CD4-positive, alpha-beta T cell (primary cell): ENCODE data around the gene DLK1. TPM values are rescaled to one million over a fixed set of nuclear protein-coding genes. Genes with fewer than 3 reads are reported as not detected.

Source experiments
- ATAC-seq: fragments of 200-7000 bp; cut with Tn5 transposase; one replicate; pipeline ENCODE4 v1.10.0; 2022; ENCODE audit warnings: mild to moderate bottlenecking; ENCODE audit not compliant: poor library complexity
- CTCF ChIA-PET: fragments of 350-600 bp; sonication (Branson Sonifier 250); formaldehyde crosslinking; loops from one replicate; lab custom pipeline; 2021; ENCODE audit warnings: antibody characterized with exemption, inconsistent platforms; lab: Charles Lee
- POLR2A ChIA-PET: fragments of 350-600 bp; sonication (Branson Sonifier 250); formaldehyde crosslinking; loops from one replicate; lab custom pipeline; 2021; ENCODE audit warnings: antibody characterized with exemption, inconsistent platforms; lab: Charles Lee
- DNase-seq, 14 experiments: peaks; one replicate each; pipeline ENCODE4 v3.0.0-alpha.2; 2013 to 2020; ENCODE audit warnings: mixed read lengths in 2 of 14
- H3K27ac ChIP-seq, 2 donors: one replicate each; pipeline versions ENCODE4 v1.5.1 to v1.7.0; 2013; ENCODE audit warnings: low read length in 2 of 2, low read depth in 1 of 2, mild to moderate bottlenecking in 1 of 2
- H3K27me3 ChIP-seq, 2 experiments: 1 replicate in 1 of 2; 2 replicates in 1 of 2; pipeline versions ENCODE4 v1.6.1 to v1.7.0; 2013; ENCODE audit warnings: low read length in 2 of 2, control low read depth in 1 of 2, mild to moderate bottlenecking in 1 of 2, moderate library complexity in 1 of 2; ENCODE audit not compliant: insufficient read depth in 2 of 2, control insufficient read depth in 1 of 2
- H3K36me3 ChIP-seq: one replicate; pipeline ENCODE4 v1.6.1; 2013; ENCODE audit warnings: low read length, control low read depth; ENCODE audit not compliant: insufficient read depth
- H3K4me1 ChIP-seq: one replicate; pipeline ENCODE4 v1.6.1; 2013; ENCODE audit warnings: low read length, control low read depth; ENCODE audit not compliant: insufficient read depth
- H3K4me3 ChIP-seq: one replicate; pipeline ENCODE4 v1.5.1; 2013; ENCODE audit warnings: mild to moderate bottlenecking, low read length, moderate library complexity
- H3K9me3 ChIP-seq, 2 experiments: 1 replicate in 1 of 2; 2 replicates in 1 of 2; pipeline versions ENCODE4 v1.6.1 to v1.7.0; 2013; ENCODE audit warnings: low read length in 2 of 2, mild to moderate bottlenecking in 2 of 2, control low read depth in 1 of 2, moderate library complexity in 1 of 2; ENCODE audit not compliant: control insufficient read depth in 1 of 2, insufficient read depth in 1 of 2
- H3K27ac Mint-ChIP-seq: one replicate; pipeline ENCODE4 v1.8.0; 2020; ENCODE audit warnings: mixed read lengths
- H3K27me3 Mint-ChIP-seq: one replicate; pipeline ENCODE4 v1.8.0; 2021; ENCODE audit warnings: mixed read lengths
- H3K36me3 Mint-ChIP-seq: one replicate; pipeline ENCODE4 v1.8.0; 2021; ENCODE audit warnings: low read depth, mixed read lengths
- H3K4me1 Mint-ChIP-seq: one replicate; pipeline ENCODE4 v1.8.0; 2021; ENCODE audit warnings: low read depth, mixed read lengths
- H3K4me3 Mint-ChIP-seq: one replicate; pipeline ENCODE4 v1.8.0; 2020; ENCODE audit warnings: mild to moderate bottlenecking, mixed read lengths
- H3K9me3 Mint-ChIP-seq: one replicate; pipeline ENCODE4 v1.8.0; 2020; ENCODE audit warnings: mixed read lengths
- CTCF ChIP-seq: fragments of 200-600 bp; IDR thresholded peaks from one replicate; pipeline ENCODE4 v1.8.0; 2022; ENCODE audit warnings: antibody characterized with exemption, mild to moderate bottlenecking
- intact Hi-C, 2 experiments: fragments of 100-400 bp; cut with DNase I in 1 of 2; cut with micrococcal nuclease in 1 of 2; formaldehyde crosslinking; loops; one replicate each; pipeline versions ENCODE4 v1.15.1 to v1.9.0; 2023 to 2025; cut with DNase I, micrococcal nuclease
- total RNA-seq, 174 experiments: library from RNA in 2 of 174; stranded (reverse) in 2 of 174; gene quantifications; one replicate each; pipeline ENCODE4 v1.2.3 and lab custom pipeline; 2021 to 2026

DLK1 gene
- total RNA-seq, 2 experiments from 2014 or later, result not detected

GRCh38 chr14:100777366-100777817 is 50.7 kb downstream of the DLK1 start:
- TF ChIP-seq CTCF, result no peak
- Histone ChIP-seq H3K4me3 (no peak overlapping the region), H3K36me3 (no peaks in the 10 kb centered on the region), H3K4me1 (no peaks in the 10 kb centered on the region), H3K9me3 (no peaks in the 10 kb centered on the region), H3K27ac (no peak overlapping the region), H3K27me3 (no peaks in the 10 kb centered on the region)
- H3K27me3 Mint-ChIP-seq, result peaks cover 3% of the 10 kb centered on the region
- intact Hi-C loops, result no loop called here
- H3K27ac Mint-ChIP-seq, result no peak overlapping the region
- DNase-seq (no peak), ATAC-seq (no peak)
- no peaks in the 10 kb centered on the region for H3K36me3 Mint-ChIP-seq
- no peaks in the 10 kb centered on the region for H3K9me3 Mint-ChIP-seq
- no peak overlapping the region for H3K4me3 Mint-ChIP-seq
- H3K4me1 Mint-ChIP-seq, result no peaks in the 10 kb centered on the region
- POLR2A ChIA-PET, result no interaction called here
- CTCF ChIA-PET, result no interaction called here

GRCh38 chr14:100777818-100778525 is 51.3 kb downstream of the DLK1 start:
- POLR2A ChIA-PET, result no interaction called here
- intact Hi-C loops, result no loop called here

GRCh38 chr14:100778526-100778882 is 51.8 kb downstream of the DLK1 start:
- H3K36me3 ChIP-seq, result no peaks in the 10 kb centered on the region
- no peaks in the 10 kb centered on the region for H3K36me3 Mint-ChIP-seq
- no peak overlapping the region for H3K27ac Mint-ChIP-seq
- no peak overlapping the region for H3K27ac ChIP-seq
- no peak overlapping the region for H3K4me3 ChIP-seq
- intact Hi-C loops, result no loop called here
- H3K27me3 ChIP-seq, result no peaks in the 10 kb centered on the region
- TF ChIP-seq CTCF, result no peak
- H3K4me1 ChIP-seq, result no peaks in the 10 kb centered on the region
- peaks cover 3% of the 10 kb centered on the region for H3K27me3 Mint-ChIP-seq
- no peak for ATAC-seq
- no peaks in the 10 kb centered on the region for H3K9me3 ChIP-seq
- H3K4me1 Mint-ChIP-seq, result no peaks in the 10 kb centered on the region
- ChIA-PET POLR2A (no interaction called here), CTCF (no interaction called here)
- DNase-seq, result no peak
- H3K4me3 Mint-ChIP-seq, result no peak overlapping the region
- no peaks in the 10 kb centered on the region for H3K9me3 Mint-ChIP-seq

More at GRCh38 chr14:100777818-100778525, 51.3 kb downstream of the DLK1 start:
- Mint-ChIP-seq H3K36me3 (no peaks in the 10 kb centered on the region), H3K9me3 (no peaks in the 10 kb centered on the region), H3K4me3 (no peak overlapping the region), H3K27me3 (peaks cover 3% of the 10 kb centered on the region), H3K4me1 (no peaks in the 10 kb centered on the region), H3K27ac (no peak overlapping the region)
- no peaks in the 10 kb centered on the region for H3K9me3 ChIP-seq
- no peak for TF ChIP-seq CTCF
- no peak overlapping the region for H3K4me3 ChIP-seq
- no peaks in the 10 kb centered on the region for H3K36me3 ChIP-seq
- ATAC-seq, result no peak
- DNase-seq, result no peak
- CTCF ChIA-PET, result no interaction called here
- no peaks in the 10 kb centered on the region for H3K27me3 ChIP-seq
- no peak overlapping the region for H3K27ac ChIP-seq
- H3K4me1 ChIP-seq, result no peaks in the 10 kb centered on the region
